ENCODE results near the gene RBM20. TPM values are rescaled to one million over a fixed set of nuclear protein-coding genes. Genes with fewer than 3 reads are reported as not detected.

RBM20 gene
- total and polyA plus RNA-seq, 2 of the 13 experiments (the other 11 are each of a cell fraction or from before 2014, with no cell fraction given) = 0.02 to 0.22 TPM

GRCh38 chr10:110871298-110872084 is 227.4 kb downstream of the RBM20 start, which contains the start of gene PDCD4 (continued):
- TF ChIP-seq TRIM22 (IDR thresholded peaks at IDR 0.05) (no peak), ZNF44 (CRISPR knock-in tag; IDR thresholded peaks at IDR 0.05) (no peak), ZFP90 (CRISPR knock-in tag; IDR thresholded peaks at IDR 0.05; ENCODE audit: borderline replicate concordance) (0 out of 2 replicates have a peak, but pooled peaks have one; percentile 12), ARID3A (IDR thresholded peaks at IDR 0.05; ENCODE audit: low read depth, low read length) (no peak), SIX4 (CRISPR knock-in tag; IDR thresholded peaks at IDR 0.05) (no peak), ZNF510 (CRISPR knock-in tag; IDR thresholded peaks at IDR 0.05; ENCODE audit: low read depth) (peak; percentile 90; the same call in 1 of the 2 replicates), KIAA2018 (CRISPR knock-in tag; IDR thresholded peaks at IDR 0.05; ENCODE audit: borderline replicate concordance) (no peak), ZNF331 (CRISPR knock-in tag; IDR thresholded peaks at IDR 0.05) (0 out of 2 replicates have a peak, but pooled peaks have one; percentile 9), ZNF205 (CRISPR knock-in tag; IDR thresholded peaks at IDR 0.05) (no peak; the same call in 1 of the 2 replicates), ZNF740 (CRISPR knock-in tag; IDR thresholded peaks at IDR 0.05) (no peak)
- TF ChIP-seq, protein P1, sequence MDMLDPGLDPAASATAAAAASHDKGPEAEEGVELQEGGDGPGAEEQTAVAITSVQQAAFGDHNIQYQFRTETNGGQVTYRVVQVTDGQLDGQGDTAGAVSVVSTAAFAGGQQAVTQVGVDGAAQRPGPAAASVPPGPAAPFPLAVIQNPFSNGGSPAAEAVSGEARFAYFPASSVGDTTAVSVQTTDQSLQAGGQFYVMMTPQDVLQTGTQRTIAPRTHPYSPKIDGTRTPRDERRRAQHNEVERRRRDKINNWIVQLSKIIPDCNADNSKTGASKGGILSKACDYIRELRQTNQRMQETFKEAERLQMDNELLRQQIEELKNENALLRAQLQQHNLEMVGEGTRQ (IDR thresholded peaks at IDR 0.05; ENCODE audit: low read depth, low read length) = no peak
- TF ChIP-seq, protein P1 (CRISPR knock-in tag; IDR thresholded peaks at IDR 0.05; ENCODE audit: borderline replicate concordance) = no peak; the same call in 1 of the 2 replicates
